Stimulated activated CD4-positive, alpha-beta T cell treated with anti-CD3 and anti-CD28 coated beads, Interleukin-4, amount 100 ng/mL, for 1 hour (primary cell): Measurements from ENCODE around the gene TMEM175.

Source experiments
- DNase-seq: peaks from one replicate; pipeline ENCODE4 v3.0.0-alpha.2; 2020

The TMEM175 gene

GRCh38 chr4:948101-948935, 16.1 kb downstream of the TMEM175 start:
- no peak for DNase-seq

DNA sequence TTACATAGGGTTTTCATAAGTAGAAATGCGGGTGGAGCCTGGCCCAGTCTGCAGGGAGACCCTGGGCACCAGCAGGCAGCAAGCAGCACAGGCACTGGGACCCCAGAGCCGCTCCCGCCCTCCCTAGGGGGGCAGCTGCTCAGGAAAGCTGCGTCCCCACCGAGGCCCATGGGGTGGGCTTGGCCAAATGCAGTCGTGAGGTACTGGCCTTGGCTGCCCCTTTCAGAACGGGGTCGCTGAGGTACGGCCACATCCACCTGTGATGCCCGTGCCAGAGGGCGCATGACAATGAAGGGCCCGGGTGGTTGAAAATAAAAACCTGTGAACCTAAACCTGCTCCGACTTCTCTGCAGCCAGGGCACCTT, 16.7 kb downstream of the TMEM175 start:
- no peak for DNase-seq

DNA sequence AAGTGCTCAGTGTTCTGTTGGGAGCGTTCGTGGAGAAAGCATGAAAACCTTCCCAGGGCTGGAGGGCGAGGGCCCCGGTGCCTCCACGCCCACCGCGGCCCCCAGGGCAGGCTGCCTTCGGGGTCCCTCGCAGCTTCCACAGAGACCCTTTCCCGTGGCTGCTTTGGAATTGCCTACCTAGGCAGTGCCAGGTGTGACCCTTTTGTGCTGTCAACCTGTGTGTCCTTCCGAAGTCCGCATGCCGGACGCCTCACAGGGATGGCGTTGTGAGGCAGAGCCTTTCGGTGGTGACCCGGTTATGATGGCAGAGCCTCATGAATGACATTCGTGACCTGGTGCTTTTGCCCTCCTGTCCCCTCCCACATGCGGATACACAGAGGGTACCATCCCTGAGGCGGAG, 17.4 kb downstream of the TMEM175 start:
- DNase-seq: no peak

GRCh38 chr4:950136-951020, 18.1 kb downstream of the TMEM175 start:
- no peak for DNase-seq

DNA sequence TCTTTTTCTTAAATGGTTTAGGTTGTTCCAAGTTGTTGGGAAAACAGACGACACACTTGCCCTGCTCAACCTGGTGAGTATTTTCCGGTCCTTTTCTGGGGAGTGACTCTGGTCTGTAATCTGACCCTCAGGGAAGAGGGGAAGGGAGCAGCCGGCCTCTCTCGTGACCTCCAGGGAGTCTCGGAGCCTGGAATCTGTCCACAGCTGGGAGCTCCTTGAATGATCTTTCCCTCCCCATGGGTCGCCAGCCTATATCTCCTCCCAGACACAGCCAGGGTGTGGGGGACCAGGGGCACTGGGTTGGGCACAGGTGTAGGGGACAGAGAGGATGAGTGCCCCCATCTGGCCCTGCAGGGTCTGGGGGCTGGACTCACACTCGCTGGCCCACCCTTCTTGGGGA, 18.9 kb downstream of the TMEM175 start:
- DNase-seq: no peak

DNA sequence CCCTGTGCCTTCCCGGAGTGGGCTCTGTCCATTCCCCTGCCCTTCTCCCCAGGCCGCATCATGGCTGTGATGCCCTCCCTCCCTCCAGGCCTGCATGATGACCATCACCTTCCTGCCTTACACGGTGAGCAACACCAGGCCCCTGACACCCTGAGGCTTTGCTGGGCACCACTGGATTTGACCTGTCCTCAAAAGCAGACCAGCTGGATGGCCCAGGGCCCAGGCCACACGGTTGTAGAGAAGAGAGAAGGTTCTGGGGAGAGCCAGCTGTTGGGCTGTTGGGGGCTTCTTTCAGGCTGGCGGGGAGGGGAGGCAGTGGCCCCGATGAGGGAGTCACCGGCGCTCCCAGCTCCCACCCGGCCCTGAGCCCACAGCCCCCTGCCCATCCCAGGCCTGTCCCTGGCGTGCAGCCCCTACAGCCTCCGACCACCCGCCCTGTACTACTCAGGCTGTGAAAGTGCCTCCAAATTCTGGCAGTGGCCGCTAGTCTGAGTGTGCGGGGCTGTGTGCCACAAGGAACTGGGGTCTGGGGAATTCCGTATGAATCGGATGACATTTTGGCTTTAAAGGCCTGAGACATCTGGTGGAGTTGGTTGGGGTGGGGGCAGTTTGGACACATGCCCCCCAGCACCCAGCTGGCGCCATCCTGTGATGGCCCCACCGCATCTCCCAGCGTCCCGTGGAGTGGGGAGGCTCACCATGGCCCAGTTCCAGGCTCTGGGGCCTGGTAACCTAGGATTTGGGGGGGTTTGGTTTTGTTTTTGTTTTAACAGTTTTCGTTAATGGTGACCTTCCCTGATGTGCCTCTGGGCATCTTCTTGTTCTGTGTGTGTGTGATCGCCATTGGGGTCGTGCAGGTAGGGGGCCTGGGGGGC, 19.6 kb downstream of the TMEM175 start:
- no peak for DNase-seq

DNA sequence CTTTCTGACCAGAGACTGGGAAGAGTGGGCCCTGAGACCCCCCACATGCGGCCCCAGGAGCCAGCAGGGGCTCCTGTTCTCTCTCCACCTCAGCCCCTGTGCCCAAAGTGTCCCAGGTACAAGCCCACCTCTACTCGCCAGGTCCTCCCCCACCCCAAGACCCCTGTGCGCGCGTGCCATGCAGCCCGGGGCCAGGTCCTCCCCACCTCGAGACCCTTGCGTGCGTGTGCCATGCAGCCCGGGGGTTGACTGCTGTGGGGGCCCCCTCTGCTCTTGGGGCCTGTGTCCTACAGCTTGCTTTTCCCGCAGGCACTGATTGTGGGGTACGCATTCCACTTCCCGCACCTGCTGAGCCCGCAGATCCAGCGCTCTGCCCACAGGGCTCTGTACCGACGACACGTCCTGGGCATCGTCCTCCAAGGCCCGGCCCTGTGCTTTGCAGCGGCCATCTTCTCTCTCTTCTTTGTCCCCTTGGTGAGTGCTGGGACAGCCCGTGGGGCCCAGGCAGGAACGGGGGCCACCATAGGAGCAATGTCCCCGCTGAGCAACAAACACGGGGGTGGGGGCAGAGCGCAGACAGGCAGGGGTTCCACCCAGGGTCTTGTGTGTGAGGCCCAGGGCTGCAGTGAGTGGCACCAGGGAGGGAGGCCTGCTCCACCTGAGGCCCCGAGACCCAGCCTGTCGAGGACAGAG, 20.8 kb downstream of the TMEM175 start:
- DNase-seq: no peak

DNA sequence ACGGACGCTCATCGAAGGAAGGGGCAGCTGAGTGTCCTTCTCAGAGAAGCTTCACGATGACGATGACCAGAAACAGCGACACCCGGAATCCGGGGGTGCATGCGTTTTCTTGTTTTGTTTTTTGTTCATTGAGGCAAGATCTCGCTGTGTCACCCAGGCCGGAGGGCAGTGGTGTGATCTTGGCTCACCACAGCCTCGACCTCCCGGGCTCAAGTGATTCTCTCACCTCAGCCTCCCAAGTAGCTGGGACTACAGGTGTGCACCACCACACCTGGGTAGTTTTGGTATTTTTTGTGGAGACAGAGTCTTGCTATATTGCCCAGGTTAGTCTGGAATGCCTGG, 21.3 kb downstream of the TMEM175 start:
- DNase-seq: no peak

DNA sequence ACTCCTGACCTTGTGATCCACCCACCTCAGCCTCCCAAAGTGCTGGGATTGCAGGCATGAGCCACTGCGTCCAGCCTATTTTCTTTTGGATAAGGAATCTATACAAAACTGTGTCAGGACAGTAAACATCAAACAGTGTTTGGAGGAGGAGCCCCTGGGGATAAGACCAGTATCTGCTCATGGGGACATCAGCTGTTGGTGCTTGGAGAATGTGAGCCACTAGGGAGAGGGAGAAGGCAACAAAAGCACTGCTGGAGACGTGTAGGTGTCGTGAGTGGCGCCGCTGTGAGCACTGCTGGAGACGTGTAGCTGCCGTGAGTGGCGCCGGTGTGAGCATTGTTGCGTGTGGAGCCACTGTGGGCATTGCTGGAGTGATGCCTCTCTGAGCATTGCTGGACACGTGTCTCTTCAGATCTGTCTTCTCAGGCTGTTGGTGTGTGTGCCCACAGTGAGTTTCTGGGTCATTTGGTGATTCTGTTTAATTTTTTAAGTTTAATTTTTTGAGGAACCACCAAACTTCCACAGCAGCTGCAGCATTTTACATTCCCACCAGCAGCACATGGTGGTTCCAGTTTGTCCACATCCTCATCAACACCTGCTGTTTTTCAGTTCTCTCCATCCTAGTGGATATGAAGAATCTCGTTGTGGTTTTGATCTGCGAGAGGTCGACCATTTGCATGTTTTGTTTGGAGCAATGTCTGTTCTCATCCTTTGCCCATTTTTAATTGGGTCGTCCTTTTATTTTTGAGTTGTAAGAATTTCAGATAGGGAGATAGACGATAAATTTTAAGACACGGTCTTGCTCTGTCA, 22.2 kb downstream of the TMEM175 start:
- DNase-seq: no peak

GRCh38 chr4:955161-955921, 23.1 kb downstream of the TMEM175 start:
- no peak for DNase-seq

GRCh38 chr4:955931-956381, 23.7 kb downstream of the TMEM175 start:
- no peak for DNase-seq

GRCh38 chr4:956531-957230, 24.4 kb downstream of the TMEM175 start:
- DNase-seq: no peak

DNA sequence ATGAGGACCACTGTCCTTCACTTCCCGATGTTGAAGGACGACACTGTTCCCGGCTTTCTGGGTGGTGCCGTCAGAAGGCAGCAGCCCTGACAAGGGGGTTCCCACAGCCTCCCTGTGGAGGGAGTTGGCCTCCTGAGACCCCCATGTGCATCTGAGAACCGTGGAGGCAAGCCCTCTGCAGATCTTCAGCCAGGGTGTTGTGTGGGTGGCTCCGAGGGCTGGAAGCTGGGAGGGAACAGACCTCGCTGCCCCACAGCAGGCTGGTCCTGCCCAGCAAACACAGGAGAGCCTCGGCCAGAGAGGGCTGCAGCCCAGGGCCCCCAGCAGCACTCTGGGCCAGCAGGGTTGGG, 24.9 kb downstream of the TMEM175 start:
- DNase-seq: no peak

DNA sequence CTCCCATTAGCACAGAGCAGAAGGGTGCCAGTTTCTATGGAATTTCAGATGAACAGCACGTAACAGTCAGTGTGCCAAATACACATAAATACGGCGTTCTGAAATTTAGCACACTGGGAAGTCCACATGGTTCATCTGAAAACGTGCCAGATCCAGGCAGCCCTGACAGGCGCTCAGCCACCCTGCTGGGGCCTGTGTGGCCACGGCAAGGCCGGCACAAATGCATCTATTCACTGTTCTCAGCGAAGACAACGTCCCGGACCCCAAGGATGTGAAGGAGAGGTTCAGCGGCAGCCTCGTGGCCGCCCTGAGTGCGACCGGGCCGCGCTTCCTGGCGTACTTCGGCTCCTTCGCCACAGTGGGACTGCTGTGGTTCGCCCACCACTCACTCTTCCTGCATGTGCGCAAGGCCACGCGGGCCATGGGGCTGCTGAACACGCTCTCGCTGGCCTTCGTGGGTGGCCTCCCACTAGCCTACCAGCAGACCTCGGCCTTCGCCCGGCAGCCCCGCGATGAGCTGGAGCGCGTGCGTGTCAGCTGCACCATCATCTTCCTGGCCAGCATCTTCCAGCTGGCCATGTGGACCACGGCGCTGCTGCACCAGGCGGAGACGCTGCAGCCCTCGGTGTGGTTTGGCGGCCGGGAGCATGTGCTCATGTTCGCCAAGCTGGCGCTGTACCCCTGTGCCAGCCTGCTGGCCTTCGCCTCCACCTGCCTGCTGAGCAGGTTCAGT, 25.5 kb downstream of the TMEM175 start:
- no peak for DNase-seq

DNA sequence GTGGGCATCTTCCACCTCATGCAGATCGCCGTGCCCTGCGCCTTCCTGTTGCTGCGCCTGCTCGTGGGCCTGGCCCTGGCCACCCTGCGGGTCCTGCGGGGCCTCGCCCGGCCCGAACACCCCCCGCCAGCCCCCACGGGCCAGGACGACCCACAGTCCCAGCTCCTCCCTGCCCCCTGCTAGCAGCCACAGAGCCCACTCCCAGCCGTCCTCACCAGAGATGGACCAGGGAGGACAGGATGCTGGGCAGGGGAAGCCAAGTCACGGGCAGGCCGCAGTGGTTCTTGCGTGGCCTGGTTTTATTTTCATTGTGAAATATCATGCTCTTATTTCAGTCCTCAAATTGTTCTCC, 26.0 kb downstream of the TMEM175 start:
- DNase-seq: no peak

DNA sequence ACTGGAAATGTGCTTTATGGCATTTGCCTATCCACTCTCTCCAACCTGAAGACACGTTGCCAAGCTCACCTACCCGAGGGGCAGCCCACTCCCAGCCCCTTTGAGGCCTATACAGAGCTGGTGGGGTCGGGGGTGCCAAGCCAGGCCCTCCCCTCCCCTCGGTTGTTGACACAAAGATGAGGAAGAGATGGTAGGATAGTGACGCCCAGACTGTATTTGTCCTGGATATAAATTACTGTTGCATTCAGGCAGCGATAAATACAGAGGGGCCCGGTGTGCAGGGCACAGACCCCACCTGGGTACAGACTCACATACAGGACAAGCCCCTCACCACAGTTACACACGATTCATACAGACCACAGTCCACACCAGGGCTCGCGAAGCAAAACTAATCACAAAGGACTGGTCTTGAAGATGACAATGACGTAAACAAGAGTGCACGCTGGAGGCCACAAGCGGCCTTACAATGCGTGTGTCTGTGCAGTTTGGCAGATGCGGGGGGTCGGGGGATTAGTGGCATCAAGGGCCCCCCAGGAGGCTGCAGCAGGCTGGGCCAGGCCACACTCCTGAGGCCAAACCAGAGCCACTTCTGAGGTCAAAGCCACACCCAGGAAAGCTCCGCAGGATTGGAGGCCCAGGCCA, 26.6 kb downstream of the TMEM175 start:
- DNase-seq: no peak

- no peak for DNase-seq
These were observed 27.3 kb downstream of the TMEM175 start for GRCh38 chr4:959338-960139.

DNA sequence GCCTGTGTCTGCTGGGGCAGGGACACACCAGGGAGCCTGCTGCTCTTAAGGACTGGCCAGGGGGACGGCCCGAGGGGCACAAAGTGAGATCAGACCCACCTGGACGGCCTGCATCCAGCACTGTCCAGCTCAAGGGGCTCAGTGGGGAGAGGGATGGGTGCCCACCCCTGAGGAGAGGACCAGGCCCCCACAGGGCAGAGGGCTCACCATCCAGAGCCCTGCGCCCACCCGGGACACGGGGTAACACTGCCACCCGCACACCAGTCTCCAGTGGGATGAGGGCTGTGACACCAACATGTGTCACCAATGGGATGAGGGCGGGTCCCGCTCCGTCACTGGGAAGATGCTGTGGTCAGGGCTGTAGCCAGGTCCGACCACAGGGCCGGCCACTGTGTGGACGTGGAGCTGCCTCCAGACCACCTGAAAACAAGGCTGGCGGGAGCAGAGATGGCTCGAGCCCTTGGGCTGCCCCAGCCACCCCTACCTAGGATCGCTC, 27.9 kb downstream of the TMEM175 start:
- DNase-seq: no peak
